ENCODE results near the gene SUMO3.

- TF ChIP-seq CTCF (IDR thresholded peaks at IDR 0.05; ENCODE audit: insufficient read depth, low read length, poor library complexity, severe bottlenecking) (no peak), EZH2phosphoT487 (conservative IDR thresholded peaks at IDR 0.05; ENCODE audit: low read length) (no peak)
Measured at GRCh38 chr21:44815225-44815624, 2.6 kb downstream of the SUMO3 start.
